Rectal smooth muscle tissue (tissue), 1 donor: ENCODE results near the gene EIF3K.
"Not testable (repeated sequence)": the region's sequence is repeated elsewhere in the genome, so short reads cannot be mapped to it uniquely, and the experiment has no call there.

Source experiments
- H3K27ac ChIP-seq: one replicate; pipeline ENCODE4 v1.7.0; 2013; ENCODE audit warnings: low read depth, low read length, inconsistent platforms
- H3K27me3 ChIP-seq: one replicate; pipeline ENCODE4 v1.7.0; 2013; ENCODE audit warnings: low read length; ENCODE audit not compliant: control insufficient read depth, insufficient read depth
- H3K36me3 ChIP-seq: one replicate; pipeline ENCODE4 v1.7.0; 2013; ENCODE audit warnings: low read length; ENCODE audit not compliant: control insufficient read depth, insufficient read depth
- H3K4me1 ChIP-seq: one replicate; pipeline ENCODE4 v1.7.0; 2013; ENCODE audit warnings: low read length; ENCODE audit not compliant: control insufficient read depth, insufficient read depth
- H3K4me3 ChIP-seq: one replicate; pipeline ENCODE4 v1.7.0; 2013; ENCODE audit warnings: low read length
- H3K9ac ChIP-seq: one replicate; pipeline ENCODE4 v1.7.0; 2013; ENCODE audit warnings: low read length

EIF3K gene, protein sequence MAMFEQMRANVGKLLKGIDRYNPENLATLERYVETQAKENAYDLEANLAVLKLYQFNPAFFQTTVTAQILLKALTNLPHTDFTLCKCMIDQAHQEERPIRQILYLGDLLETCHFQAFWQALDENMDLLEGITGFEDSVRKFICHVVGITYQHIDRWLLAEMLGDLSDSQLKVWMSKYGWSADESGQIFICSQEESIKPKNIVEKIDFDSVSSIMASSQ

DNA sequence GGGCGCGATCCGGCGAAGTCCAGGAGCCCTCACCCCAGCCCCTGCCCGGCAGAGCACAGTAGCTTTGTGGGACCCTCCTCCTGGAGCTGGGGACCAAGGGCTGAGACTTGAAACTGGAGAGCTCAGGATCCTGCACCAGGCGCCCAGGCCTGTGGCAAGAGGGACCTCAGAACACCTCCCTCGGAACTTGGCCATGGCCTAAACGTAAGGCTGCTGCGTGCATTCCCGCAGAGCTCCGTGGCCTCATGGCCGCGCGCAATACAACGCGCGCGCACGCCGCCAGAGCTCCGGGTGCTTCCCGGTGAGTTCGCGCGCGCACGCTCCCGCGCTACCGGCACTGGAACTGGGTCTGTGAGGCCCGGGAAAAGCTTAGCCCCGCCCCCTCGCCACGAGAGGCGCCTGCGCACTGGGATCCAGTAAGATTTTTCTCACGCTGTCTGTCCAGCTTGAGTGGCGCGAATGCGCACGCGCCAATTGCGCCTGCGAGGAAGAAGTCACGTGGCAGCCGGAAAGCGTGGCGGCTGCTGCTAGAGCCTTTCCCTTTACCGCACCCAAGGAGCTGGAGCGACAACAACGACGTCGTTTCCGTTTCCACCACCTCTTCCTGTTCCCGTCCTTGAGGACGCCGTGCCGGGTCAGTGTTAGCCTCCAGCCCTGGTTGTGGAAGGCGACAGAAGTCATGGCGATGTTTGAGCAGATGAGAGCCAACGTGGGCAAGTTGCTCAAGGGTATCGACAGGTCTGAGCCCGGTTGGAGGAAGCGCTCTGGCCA, at the start of gene EIF3K:
Gene EIF3K (plus strand): TSS at position 599 of the 771 bp plus-strand sequence. CDS start 81 bp downstream, at position 680.
- peaks cover 12% of the 10 kb centered on the region for H3K4me1 ChIP-seq
- H3K27me3 ChIP-seq, result no peaks in the 10 kb centered on the region
- H3K27ac ChIP-seq, result peak within 1 kb of the TSS; percentile 84
- peak within 1 kb of the TSS; percentile 96 for H3K9ac ChIP-seq
- peak within 1 kb of the TSS; percentile 94 for H3K4me3 ChIP-seq
- peaks cover 21% of the 10 kb centered on the region for H3K36me3 ChIP-seq

- no peak overlapping the region for H3K9ac ChIP-seq
- no peaks in the 10 kb centered on the region for H3K4me1 ChIP-seq
- H3K4me3 ChIP-seq, result no peak overlapping the region
- no peak overlapping the region for H3K27ac ChIP-seq
- no peaks in the 10 kb centered on the region for H3K36me3 ChIP-seq
- H3K27me3 ChIP-seq, result no peaks in the 10 kb centered on the region
Measured at GRCh38 chr19:38569368-38569983, 49.5 kb upstream of the EIF3K start.

DNA sequence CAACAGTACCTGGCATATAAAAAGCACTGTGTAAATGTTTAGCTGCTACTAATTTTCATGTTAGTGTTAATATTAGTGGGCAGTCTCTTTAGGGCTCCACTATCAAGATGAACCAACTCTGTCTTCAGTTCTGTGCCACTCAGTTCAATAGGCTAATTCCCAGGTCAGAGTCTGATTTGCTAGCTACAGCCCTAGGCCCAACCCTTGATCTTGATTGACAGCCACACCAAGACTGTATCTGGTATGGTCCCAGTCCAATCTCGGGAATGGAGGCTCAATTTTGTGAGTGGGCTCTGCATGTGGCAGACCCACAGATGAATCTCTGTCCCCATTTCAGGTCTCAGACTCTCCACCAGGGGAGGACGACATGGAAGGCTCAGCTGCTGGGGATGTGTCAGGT, 47.3 kb upstream of the EIF3K start:
- Histone ChIP-seq H3K27me3 (no peaks in the 10 kb centered on the region), H3K36me3 (no peaks in the 10 kb centered on the region), H3K27ac (no peak overlapping the region)

DNA sequence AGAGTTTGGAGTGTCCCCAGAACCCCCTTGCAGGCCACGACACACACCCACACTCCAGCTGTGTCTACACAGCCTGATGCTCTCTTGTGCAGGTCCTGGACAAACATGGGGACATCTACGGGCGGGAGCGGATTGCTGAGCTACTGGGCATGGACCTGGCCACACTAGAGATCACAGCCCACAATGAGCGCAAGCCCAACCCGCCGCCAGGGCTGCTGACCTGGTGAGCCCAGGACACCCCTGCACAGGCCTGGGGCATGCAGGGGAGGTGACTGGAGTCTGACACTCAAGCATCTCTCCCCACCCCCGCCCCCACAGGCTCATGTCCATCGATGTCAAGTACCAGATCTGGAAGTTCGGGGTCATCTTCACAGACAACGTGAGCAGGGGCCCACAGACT, 41.2 kb upstream of the EIF3K start:
- Histone ChIP-seq H3K4me1 (no peaks in the 10 kb centered on the region), H3K9ac (no peak overlapping the region), H3K36me3 (no peaks in the 10 kb centered on the region), H3K27me3 (no peaks in the 10 kb centered on the region), H3K4me3 (no peak overlapping the region), H3K27ac (no peak overlapping the region)

More for the DNA sequence above, 47.3 kb upstream of the EIF3K start:
- no peak overlapping the region for H3K9ac ChIP-seq
- no peaks in the 10 kb centered on the region for H3K4me1 ChIP-seq
- H3K4me3 ChIP-seq, result no peak overlapping the region

DNA sequence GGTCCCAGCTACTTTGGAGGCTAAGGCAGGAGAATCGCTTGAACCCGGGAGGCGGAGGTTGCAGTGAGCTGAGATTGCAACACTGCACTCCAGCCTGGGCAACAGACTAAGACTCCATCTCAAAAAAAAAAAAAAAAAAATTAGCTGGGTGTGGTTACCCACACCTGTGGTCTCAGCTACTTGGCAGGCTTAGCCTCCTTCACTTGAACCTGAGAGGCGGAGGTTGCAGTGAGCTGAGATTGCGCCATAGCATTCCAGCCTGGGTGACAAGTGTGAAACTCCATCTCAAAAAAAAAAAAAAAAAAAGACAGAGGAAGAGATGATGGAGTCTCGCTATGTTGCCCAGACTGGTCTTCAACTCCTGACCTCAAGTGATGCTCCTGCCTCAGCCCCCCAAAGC, 39.7 kb upstream of the EIF3K start:
- not testable (repeated sequence) for H3K9ac ChIP-seq, H3K27ac ChIP-seq, H3K36me3 ChIP-seq, H3K4me3 ChIP-seq, H3K4me1 ChIP-seq, H3K27me3 ChIP-seq

GRCh38 chr19:38580080-38580479, 38.9 kb upstream of the EIF3K start:
- no peak overlapping the region for H3K27ac ChIP-seq
- no peaks in the 10 kb centered on the region for H3K27me3 ChIP-seq
- H3K36me3 ChIP-seq, result no peaks in the 10 kb centered on the region
- H3K4me3 ChIP-seq, result no peak overlapping the region
- no peak overlapping the region for H3K9ac ChIP-seq
- no peaks in the 10 kb centered on the region for H3K4me1 ChIP-seq

GRCh38 chr19:38583219-38583984, 35.6 kb upstream of the EIF3K start:
- H3K4me1 ChIP-seq, result no peaks in the 10 kb centered on the region
- H3K36me3 ChIP-seq, result no peaks in the 10 kb centered on the region
- no peaks in the 10 kb centered on the region for H3K27me3 ChIP-seq
- H3K9ac ChIP-seq, result no peak overlapping the region
- H3K27ac ChIP-seq, result no peak overlapping the region
- no peak overlapping the region for H3K4me3 ChIP-seq

DNA sequence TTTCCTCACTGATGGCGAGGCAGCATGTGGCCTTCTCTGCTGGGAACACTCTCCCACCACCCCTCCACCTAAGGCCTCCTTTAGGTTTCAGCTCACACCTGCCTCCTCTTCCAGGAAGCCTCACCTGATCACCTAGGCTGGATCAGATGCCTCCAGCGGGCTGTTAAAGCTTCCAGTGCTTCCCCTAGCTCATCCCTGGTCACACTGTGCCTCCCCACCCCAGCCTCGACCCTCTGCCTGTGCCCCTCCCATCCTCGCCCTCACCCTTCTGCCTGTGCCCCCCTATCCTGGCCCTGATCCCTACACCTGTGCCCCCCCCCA, 35.0 kb upstream of the EIF3K start:
- H3K4me3 ChIP-seq, result no peak overlapping the region
- no peaks in the 10 kb centered on the region for H3K36me3 ChIP-seq
- no peak overlapping the region for H3K9ac ChIP-seq
- no peak overlapping the region for H3K27ac ChIP-seq
- no peaks in the 10 kb centered on the region for H3K4me1 ChIP-seq
- H3K27me3 ChIP-seq, result no peaks in the 10 kb centered on the region

- no peak overlapping the region for H3K4me3 ChIP-seq
- H3K27me3 ChIP-seq, result no peaks in the 10 kb centered on the region
- no peaks in the 10 kb centered on the region for H3K4me1 ChIP-seq
- no peaks in the 10 kb centered on the region for H3K36me3 ChIP-seq
- no peak overlapping the region for H3K27ac ChIP-seq
- no peak overlapping the region for H3K9ac ChIP-seq
Measured at GRCh38 chr19:38587562-38587961, 31.4 kb upstream of the EIF3K start.

- Histone ChIP-seq H3K4me1 (no peaks in the 10 kb centered on the region), H3K27ac (no peak overlapping the region), H3K9ac (no peak overlapping the region), H3K27me3 (no peaks in the 10 kb centered on the region), H3K4me3 (no peak overlapping the region), H3K36me3 (no peaks in the 10 kb centered on the region)
Measured at GRCh38 chr19:38588041-38588440, 30.9 kb upstream of the EIF3K start.

- Histone ChIP-seq H3K4me1 (no peaks in the 10 kb centered on the region), H3K27ac (no peak overlapping the region), H3K36me3 (no peaks in the 10 kb centered on the region), H3K27me3 (no peaks in the 10 kb centered on the region), H3K9ac (no peak overlapping the region), H3K4me3 (no peak overlapping the region)
Measured at GRCh38 chr19:38592940-38593339, 26.0 kb upstream of the EIF3K start.
